Measurements from ENCODE around the gene ZSCAN22. TPM values are rescaled to one million over a fixed set of nuclear protein-coding genes. Genes with fewer than 3 reads are reported as not detected.

The ZSCAN22 gene
- total RNA-seq, 1 experiment from 2014 or later = 3.2 TPM

- Histone ChIP-seq H3K4me1 (ENCODE audit: insufficient read depth, low read length, poor library complexity, severe bottlenecking) (peaks cover 19% of the 10 kb centered on the region), H3K27ac (ENCODE audit: low read depth, low read length, poor library complexity, severe bottlenecking) (peak within 1 kb of the TSS; percentile 98), H3K36me3 (ENCODE audit: insufficient read depth, low read length, poor library complexity, severe bottlenecking) (peaks cover 34% of the 10 kb centered on the region), H3K4me3 (ENCODE audit: low read depth, low read length, poor library complexity, severe bottlenecking) (peak within 1 kb of the TSS; percentile 76), H3K9me3 (ENCODE audit: low read depth, low read length, poor library complexity, severe bottlenecking) (no peaks in the 10 kb centered on the region), H3K27me3 (replicated peaks; ENCODE audit: insufficient read depth, low read depth, low read length, poor library complexity) (no peaks in the 10 kb centered on the region)
- intact Hi-C loops (cut with micrococcal nuclease; ENCODE audit: unreplicated experiment) = no loop called here
- BruUV-seq (replicated peaks) = TSS peak; percentile 86
- CTCF ChIA-PET = no interaction called here
- POLR2A ChIA-PET (ENCODE audit: low non-redundant PET) = interaction anchor here (0.6 kb wide), 1 partner anchor 22 kb away, joined by 3 read pairs; the partner anchor contains the start of gene ZNF584
- DNase-seq (ENCODE audit: low spot score) = peak; percentile 99
- TF ChIP-seq EZH2 (IDR thresholded peaks at IDR 0.05; ENCODE audit: borderline replicate concordance, low read depth, low read length, poor library complexity, severe bottlenecking) = no peak
- TF ChIP-seq, protein P1, sequence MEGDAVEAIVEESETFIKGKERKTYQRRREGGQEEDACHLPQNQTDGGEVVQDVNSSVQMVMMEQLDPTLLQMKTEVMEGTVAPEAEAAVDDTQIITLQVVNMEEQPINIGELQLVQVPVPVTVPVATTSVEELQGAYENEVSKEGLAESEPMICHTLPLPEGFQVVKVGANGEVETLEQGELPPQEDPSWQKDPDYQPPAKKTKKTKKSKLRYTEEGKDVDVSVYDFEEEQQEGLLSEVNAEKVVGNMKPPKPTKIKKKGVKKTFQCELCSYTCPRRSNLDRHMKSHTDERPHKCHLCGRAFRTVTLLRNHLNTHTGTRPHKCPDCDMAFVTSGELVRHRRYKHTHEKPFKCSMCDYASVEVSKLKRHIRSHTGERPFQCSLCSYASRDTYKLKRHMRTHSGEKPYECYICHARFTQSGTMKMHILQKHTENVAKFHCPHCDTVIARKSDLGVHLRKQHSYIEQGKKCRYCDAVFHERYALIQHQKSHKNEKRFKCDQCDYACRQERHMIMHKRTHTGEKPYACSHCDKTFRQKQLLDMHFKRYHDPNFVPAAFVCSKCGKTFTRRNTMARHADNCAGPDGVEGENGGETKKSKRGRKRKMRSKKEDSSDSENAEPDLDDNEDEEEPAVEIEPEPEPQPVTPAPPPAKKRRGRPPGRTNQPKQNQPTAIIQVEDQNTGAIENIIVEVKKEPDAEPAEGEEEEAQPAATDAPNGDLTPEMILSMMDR (conservative IDR thresholded peaks at IDR 0.05; ENCODE audit: low read depth, low read length) = no peak
Observed at GRCh38 chr19:58386576-58387337, 60.0 kb downstream of the ZSCAN22 start, which contains the start of gene RPS5. RPS5 (plus strand) TSS chr19:58387269; CDS start chr19:58388138, 869 bp downstream.

- DNase-seq (ENCODE audit: low spot score) = no peak
- TSS peak; percentile 39 for BruUV-seq (replicated peaks)
- Histone ChIP-seq H3K27me3 (replicated peaks; ENCODE audit: insufficient read depth, low read depth, low read length, poor library complexity) (no peaks in the 10 kb centered on the region), H3K4me1 (ENCODE audit: insufficient read depth, low read length, poor library complexity, severe bottlenecking) (peaks cover 15% of the 10 kb centered on the region), H3K27ac (ENCODE audit: low read depth, low read length, poor library complexity, severe bottlenecking) (peak overlapping the region; percentile 98), H3K4me3 (ENCODE audit: low read depth, low read length, poor library complexity, severe bottlenecking) (peak overlapping the region; percentile 76), H3K36me3 (ENCODE audit: insufficient read depth, low read length, poor library complexity, severe bottlenecking) (peaks cover 42% of the 10 kb centered on the region), H3K9me3 (ENCODE audit: low read depth, low read length, poor library complexity, severe bottlenecking) (no peaks in the 10 kb centered on the region)
- ChIA-PET POLR2A (ENCODE audit: low non-redundant PET) (interaction anchor here (0.6 kb wide), 1 partner anchor 21 kb away, joined by 3 read pairs; the partner anchor contains the start of gene ZNF584), CTCF (no interaction called here)
- no peak for TF ChIP-seq EZH2 (IDR thresholded peaks at IDR 0.05; ENCODE audit: borderline replicate concordance, low read depth, low read length, poor library complexity, severe bottlenecking)
- TF ChIP-seq, protein P1 (conservative IDR thresholded peaks at IDR 0.05; ENCODE audit: low read depth, low read length) = no peak
- intact Hi-C loops (cut with micrococcal nuclease; ENCODE audit: unreplicated experiment) = no loop called here
Observed at GRCh38 chr19:58387338-58388174, 60.8 kb downstream of the ZSCAN22 start.

- intact Hi-C loops (cut with micrococcal nuclease; ENCODE audit: unreplicated experiment) = no loop called here
- CTCF ChIA-PET = no interaction called here
- Histone ChIP-seq H3K27me3 (replicated peaks; ENCODE audit: insufficient read depth, low read depth, low read length, poor library complexity) (no peaks in the 10 kb centered on the region), H3K27ac (ENCODE audit: low read depth, low read length, poor library complexity, severe bottlenecking) (peak overlapping the region; percentile 98), H3K4me3 (ENCODE audit: low read depth, low read length, poor library complexity, severe bottlenecking) (peak overlapping the region; percentile 76), H3K36me3 (ENCODE audit: insufficient read depth, low read length, poor library complexity, severe bottlenecking) (peaks cover 48% of the 10 kb centered on the region), H3K4me1 (ENCODE audit: insufficient read depth, low read length, poor library complexity, severe bottlenecking) (peaks cover 15% of the 10 kb centered on the region), H3K9me3 (ENCODE audit: low read depth, low read length, poor library complexity, severe bottlenecking) (no peaks in the 10 kb centered on the region)
- BruUV-seq (replicated peaks) = no TSS peak
- no peak for DNase-seq (ENCODE audit: low spot score)
- TF ChIP-seq, protein P1 (conservative IDR thresholded peaks at IDR 0.05; ENCODE audit: low read depth, low read length) = no peak
- no peak for TF ChIP-seq EZH2 (IDR thresholded peaks at IDR 0.05; ENCODE audit: borderline replicate concordance, low read depth, low read length, poor library complexity, severe bottlenecking)
- POLR2A ChIA-PET (ENCODE audit: low non-redundant PET) = no interaction called here
Observed at GRCh38 chr19:58388175-58388526, 61.4 kb downstream of the ZSCAN22 start.

Small RNAs within 50 kb of the gene (microRNA-seq; reads per million reads assigned to microRNA genes)
- gene MIR4754 (not detected), gene MIR6806 (not detected)

Other genes starting within 250 kb of the ZSCAN22 start
- 26.1 and 38.4 TPM in 2 replicates for gene ZSCAN18, start 228.8 kb upstream of the ZSCAN22 start, total RNA-seq (2021)
- gene ZNF329, start 176.2 kb upstream of the ZSCAN22 start, total RNA-seq (2021) = 10.1 and 13.1 TPM in 2 replicates
- gene ZNF274, start 143.9 kb upstream of the ZSCAN22 start, total RNA-seq (2021) = 25.0 and 27.4 TPM in 2 replicates
- 44.8 and 50.5 TPM in 2 replicates for gene ZNF544, start 98.1 kb upstream of the ZSCAN22 start, total RNA-seq (2021)
- 11.9 and 12.5 TPM in 2 replicates for gene ZNF8, start 48.0 kb upstream of the ZSCAN22 start, total RNA-seq (2021)
- gene ERVK3-1, start 21.6 kb upstream of the ZSCAN22 start, total RNA-seq (2021) = 57.8 and 77.1 TPM in 2 replicates
- gene A1BG, start 26.5 kb downstream of the ZSCAN22 start, total RNA-seq (2021) = 15.2 and 18.2 TPM in 2 replicates
- 2.6 and 3.4 TPM in 2 replicates for gene ZNF497, start 35.8 kb downstream of the ZSCAN22 start, total RNA-seq (2021)
- gene ZNF837, start 54.0 kb downstream of the ZSCAN22 start, total RNA-seq (2021) = 1.3 and 1.8 TPM in 2 replicates
- 1,249 and 1,257 TPM in 2 replicates for gene RPS5, start 60.3 kb downstream of the ZSCAN22 start, total RNA-seq (2021)
- gene RNF225, start 68.7 kb downstream of the ZSCAN22 start, total RNA-seq (2021) = 0.60 and 0.74 TPM in 2 replicates
- gene ZNF584, start 81.7 kb downstream of the ZSCAN22 start, total RNA-seq (2021) = 20.9 and 21.6 TPM in 2 replicates
- 9.1 and 9.2 TPM in 2 replicates for gene ZNF132, start 113.2 kb downstream of the ZSCAN22 start, total RNA-seq (2021)
- 6.8 and 7.9 TPM in 2 replicates for gene ZNF324B, start 124.6 kb downstream of the ZSCAN22 start, total RNA-seq (2021)
- gene ZNF324, start 140.1 kb downstream of the ZSCAN22 start, total RNA-seq (2021) = 11.0 and 12.7 TPM in 2 replicates
- gene ZNF446, start 149.4 kb downstream of the ZSCAN22 start, total RNA-seq (2021) = 7.7 and 11.8 TPM in 2 replicates
- gene SLC27A5, start 185.0 kb downstream of the ZSCAN22 start, total RNA-seq (2021) = 24.1 and 24.9 TPM in 2 replicates
- 24.3 and 25.0 TPM in 2 replicates for gene ZBTB45, start 192.8 kb downstream of the ZSCAN22 start, total RNA-seq (2021)
- 985 and 1,038 TPM in 2 replicates for gene TRIM28, start 217.1 kb downstream of the ZSCAN22 start, total RNA-seq (2021)
- 57.6 and 69.8 TPM in 2 replicates for gene CHMP2A, start 228.1 kb downstream of the ZSCAN22 start, total RNA-seq (2021)
- 182 and 185 TPM in 2 replicates for gene UBE2M, start 231.6 kb downstream of the ZSCAN22 start, total RNA-seq (2021)
- gene MZF1, start 246.3 kb downstream of the ZSCAN22 start, total RNA-seq (2021) = 18.2 and 20.3 TPM in 2 replicates

Data from A673 (cell line).